Neural cell (in vitro differentiated cells): Measurements from ENCODE around the gene RHCG. TPM values are rescaled to one million over a fixed set of nuclear protein-coding genes. Genes with fewer than 3 reads are reported as not detected.

Source experiments
- H2AFZ ChIP-seq: fragments of 200-600, 300-800 bp; sonication (generic), shearing (Covaris generic); 2 replicates; pipeline ENCODE4 v1.6.0; 2014; ENCODE audit warnings: low read depth, mild to moderate bottlenecking, antibody characterized with exemption, low read length, moderate library complexity
- H3F3A ChIP-seq: fragments of 200-600 bp; shearing (Covaris generic); 2 replicates; pipeline ENCODE4 v1.6.1; 2016; ENCODE audit warnings: mild to moderate bottlenecking, moderate library complexity, mixed read lengths, antibody characterized with exemption, low read length; ENCODE audit not compliant: insufficient read depth, poor library complexity, severe bottlenecking
- H3K27ac ChIP-seq: fragments of 200-600, 300-800 bp; sonication (generic), shearing (Covaris generic); 2 replicates; pipeline ENCODE4 v1.5.1; 2014; ENCODE audit warnings: mild to moderate bottlenecking, low read length, moderate library complexity
- H3K27me3 ChIP-seq: fragments of 300-800, 200-600 bp; sonication (generic), shearing (Covaris generic); 2 replicates; pipeline ENCODE4 v1.6.0; 2014; ENCODE audit warnings: mild to moderate bottlenecking, low read depth, low read length, moderate library complexity; ENCODE audit not compliant: insufficient read depth
- H3K36me3 ChIP-seq: fragments of 300-800, 200-600 bp; sonication (generic), shearing (Covaris generic); 2 replicates; pipeline ENCODE4 v1.5.1; 2014; ENCODE audit warnings: mild to moderate bottlenecking, antibody characterized with exemption, low read length, moderate library complexity; ENCODE audit not compliant: insufficient read depth
- H3K4me2 ChIP-seq: fragments of 300-800, 200-600 bp; sonication (generic), shearing (Covaris generic); 2 replicates; pipeline ENCODE4 v1.6.0; 2014; ENCODE audit warnings: mild to moderate bottlenecking, low read length
- H3K4me3 ChIP-seq: fragments of 300-800, 200-600 bp; sonication (generic), shearing (Covaris generic); 2 replicates; pipeline ENCODE4 v1.5.1; 2014; ENCODE audit warnings: mild to moderate bottlenecking, low read length, moderate library complexity
- H3K79me2 ChIP-seq: fragments of 200-600 bp; shearing (Covaris generic); replicated peaks from 2 replicates; pipeline ENCODE4 v1.6.0; 2014; ENCODE audit warnings: mild to moderate bottlenecking, low read length, moderate library complexity; ENCODE audit not compliant: insufficient read depth
- H3K9ac ChIP-seq: fragments of 300-800, 200-600 bp; sonication (generic), shearing (Covaris generic); 2 replicates; pipeline ENCODE4 v1.6.1; 2016; ENCODE audit warnings: mild to moderate bottlenecking, low read length, mixed read lengths
- H3K9me2 ChIP-seq: fragments of 200-600 bp; shearing (Covaris generic); 2 replicates; pipeline ENCODE4 v1.6.1; 2016; ENCODE audit warnings: mild to moderate bottlenecking, low read length, mixed read lengths; ENCODE audit not compliant: insufficient read depth
- H3K9me3 ChIP-seq: fragments of 200-600, 300-800 bp; sonication (generic), shearing (Covaris generic); 2 replicates; pipeline ENCODE4 v1.6.1; 2016; ENCODE audit warnings: mild to moderate bottlenecking, mixed run types, low read length, moderate library complexity, mixed read lengths
- H4K20me1 ChIP-seq: fragments of 200-600 bp; shearing (Covaris generic); 2 replicates; pipeline ENCODE4 v1.6.1; 2016; ENCODE audit warnings: mild to moderate bottlenecking, mixed run types; ENCODE audit not compliant: insufficient read depth
- EP300 ChIP-seq: fragments of 450-650 bp; conservative IDR thresholded peaks from 2 replicates; pipeline ENCODE4 v1.6.1; 2014; ENCODE audit warnings: antibody characterized with exemption, mild to moderate bottlenecking, moderate library complexity; ENCODE audit not compliant: poor library complexity, severe bottlenecking
- EZH2 ChIP-seq: fragments of 200-600, 300-800 bp; shearing (Covaris generic), sonication (generic); IDR thresholded peaks from 2 replicates; pipeline ENCODE4 v1.6.1; 2014; ENCODE audit warnings: antibody characterized with exemption, low read length, borderline replicate concordance, mild to moderate bottlenecking; ENCODE audit not compliant: insufficient read depth, poor library complexity, severe bottlenecking
- MXI1 ChIP-seq: fragments of 450-650 bp; conservative IDR thresholded peaks from 2 replicates; pipeline ENCODE4 v1.6.1; 2014; ENCODE audit warnings: antibody characterized with exemption, mild to moderate bottlenecking; ENCODE audit not compliant: poor library complexity, severe bottlenecking
- POLR2AphosphoS5 ChIP-seq: IDR thresholded peaks from 2 replicates; pipeline ENCODE4 v1.6.1; 2012
- RAD21 ChIP-seq: fragments of 450-650 bp; conservative IDR thresholded peaks from 2 replicates; pipeline ENCODE4 v1.6.1; 2014; ENCODE audit warnings: antibody characterized with exemption, mild to moderate bottlenecking, moderate library complexity
- SMC3 ChIP-seq: fragments of 450-650 bp; conservative IDR thresholded peaks from 2 replicates; pipeline ENCODE4 v1.6.1; 2014; ENCODE audit warnings: antibody characterized with exemption, mild to moderate bottlenecking, moderate library complexity; ENCODE audit not compliant: poor library complexity
- TAF1 ChIP-seq: IDR thresholded peaks from 2 replicates; pipeline ENCODE4 v1.6.1; 2012; ENCODE audit warnings: low read depth
- polyA plus RNA-seq: library from polyadenylated mRNA; depleted of rRNA; stranded (reverse); fragments of >200 nt; gene quantifications from 2 replicates; pipeline ENCODE4 v1.2.3, GENCODE V29; 2014
- TF ChIP-seq, protein P1 (sequence below): IDR thresholded peaks from 2 replicates; pipeline ENCODE4 v1.6.1; 2012; ENCODE audit warnings: borderline replicate concordance
- TF ChIP-seq, protein P2 (sequence below): fragments of 450-650 bp; IDR thresholded peaks from 2 replicates; pipeline ENCODE4 v1.5.1; 2014; ENCODE audit warnings: antibody characterized with exemption, mild to moderate bottlenecking, moderate library complexity; ENCODE audit not compliant: poor library complexity, severe bottlenecking

Gene RHCG
- polyA plus RNA-seq, 1 donor from 2014 or later = 0.32 TPM

DNA sequence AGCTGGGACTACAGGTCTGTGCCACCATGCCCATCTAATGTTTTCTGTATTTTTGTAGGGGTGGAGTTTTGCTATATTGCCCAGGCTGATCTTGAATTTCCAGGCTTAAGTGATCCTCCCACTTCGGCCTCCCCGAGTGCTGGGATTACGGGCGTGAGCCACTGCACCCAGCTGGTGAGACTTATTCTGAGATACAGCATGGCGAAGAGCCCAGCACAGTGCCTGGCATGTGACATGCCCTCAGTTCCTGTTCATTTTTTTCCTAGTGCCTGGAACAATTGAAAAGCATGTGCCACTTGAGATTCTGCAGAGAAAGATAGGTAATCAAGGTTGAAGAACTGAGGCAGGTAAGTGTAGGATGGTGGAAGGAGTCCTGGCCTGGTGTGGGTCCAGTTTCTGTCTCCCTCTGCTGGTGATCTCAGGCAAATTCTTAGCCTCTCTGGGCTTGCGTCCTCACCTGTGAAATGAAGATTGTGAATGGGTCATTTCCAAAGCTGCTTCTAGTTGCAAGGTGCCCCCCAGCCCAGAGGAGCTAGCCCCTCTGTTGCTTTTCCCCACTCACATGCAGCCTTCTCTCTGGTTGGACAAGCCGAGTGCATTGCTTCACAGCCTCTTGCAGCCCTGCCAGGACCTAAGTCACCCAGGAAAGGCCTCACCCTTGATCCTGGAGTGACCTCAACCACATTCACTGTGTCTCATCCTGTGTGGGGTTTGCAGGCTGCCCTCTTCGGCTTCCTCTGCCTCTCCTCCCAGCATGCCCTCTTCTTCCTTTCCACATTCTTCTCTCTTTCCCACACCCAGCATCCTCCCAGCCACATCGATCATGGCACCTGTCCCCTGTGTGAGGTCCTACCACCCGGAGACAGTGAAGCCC, 4.3 kb upstream of the RHCG start:
- Histone ChIP-seq H3K27ac (no peak overlapping the region), H2AFZ (no peak overlapping the region), H3K9ac (no peak overlapping the region), H3F3A (no peaks in the 10 kb centered on the region), H3K27me3 (peaks cover 21% of the 10 kb centered on the region), H3K36me3 (no peaks in the 10 kb centered on the region), H4K20me1 (no peaks in the 10 kb centered on the region), H3K4me2 (no peak overlapping the region), H3K9me2 (no peaks in the 10 kb centered on the region), H3K79me2 (no peaks in the 10 kb centered on the region), H3K9me3 (no peaks in the 10 kb centered on the region), H3K4me3 (no peak overlapping the region)
- TF ChIP-seq TAF1 (no peak), MXI1 (no peak), RAD21 (no peak), EP300 (no peak), EZH2 (no peak), SMC3 (no peak), POLR2AphosphoS5 (no peak)
- TF ChIP-seq, protein P1, sequence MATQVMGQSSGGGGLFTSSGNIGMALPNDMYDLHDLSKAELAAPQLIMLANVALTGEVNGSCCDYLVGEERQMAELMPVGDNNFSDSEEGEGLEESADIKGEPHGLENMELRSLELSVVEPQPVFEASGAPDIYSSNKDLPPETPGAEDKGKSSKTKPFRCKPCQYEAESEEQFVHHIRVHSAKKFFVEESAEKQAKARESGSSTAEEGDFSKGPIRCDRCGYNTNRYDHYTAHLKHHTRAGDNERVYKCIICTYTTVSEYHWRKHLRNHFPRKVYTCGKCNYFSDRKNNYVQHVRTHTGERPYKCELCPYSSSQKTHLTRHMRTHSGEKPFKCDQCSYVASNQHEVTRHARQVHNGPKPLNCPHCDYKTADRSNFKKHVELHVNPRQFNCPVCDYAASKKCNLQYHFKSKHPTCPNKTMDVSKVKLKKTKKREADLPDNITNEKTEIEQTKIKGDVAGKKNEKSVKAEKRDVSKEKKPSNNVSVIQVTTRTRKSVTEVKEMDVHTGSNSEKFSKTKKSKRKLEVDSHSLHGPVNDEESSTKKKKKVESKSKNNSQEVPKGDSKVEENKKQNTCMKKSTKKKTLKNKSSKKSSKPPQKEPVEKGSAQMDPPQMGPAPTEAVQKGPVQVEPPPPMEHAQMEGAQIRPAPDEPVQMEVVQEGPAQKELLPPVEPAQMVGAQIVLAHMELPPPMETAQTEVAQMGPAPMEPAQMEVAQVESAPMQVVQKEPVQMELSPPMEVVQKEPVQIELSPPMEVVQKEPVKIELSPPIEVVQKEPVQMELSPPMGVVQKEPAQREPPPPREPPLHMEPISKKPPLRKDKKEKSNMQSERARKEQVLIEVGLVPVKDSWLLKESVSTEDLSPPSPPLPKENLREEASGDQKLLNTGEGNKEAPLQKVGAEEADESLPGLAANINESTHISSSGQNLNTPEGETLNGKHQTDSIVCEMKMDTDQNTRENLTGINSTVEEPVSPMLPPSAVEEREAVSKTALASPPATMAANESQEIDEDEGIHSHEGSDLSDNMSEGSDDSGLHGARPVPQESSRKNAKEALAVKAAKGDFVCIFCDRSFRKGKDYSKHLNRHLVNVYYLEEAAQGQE = no peak
- TF ChIP-seq, protein P2, sequence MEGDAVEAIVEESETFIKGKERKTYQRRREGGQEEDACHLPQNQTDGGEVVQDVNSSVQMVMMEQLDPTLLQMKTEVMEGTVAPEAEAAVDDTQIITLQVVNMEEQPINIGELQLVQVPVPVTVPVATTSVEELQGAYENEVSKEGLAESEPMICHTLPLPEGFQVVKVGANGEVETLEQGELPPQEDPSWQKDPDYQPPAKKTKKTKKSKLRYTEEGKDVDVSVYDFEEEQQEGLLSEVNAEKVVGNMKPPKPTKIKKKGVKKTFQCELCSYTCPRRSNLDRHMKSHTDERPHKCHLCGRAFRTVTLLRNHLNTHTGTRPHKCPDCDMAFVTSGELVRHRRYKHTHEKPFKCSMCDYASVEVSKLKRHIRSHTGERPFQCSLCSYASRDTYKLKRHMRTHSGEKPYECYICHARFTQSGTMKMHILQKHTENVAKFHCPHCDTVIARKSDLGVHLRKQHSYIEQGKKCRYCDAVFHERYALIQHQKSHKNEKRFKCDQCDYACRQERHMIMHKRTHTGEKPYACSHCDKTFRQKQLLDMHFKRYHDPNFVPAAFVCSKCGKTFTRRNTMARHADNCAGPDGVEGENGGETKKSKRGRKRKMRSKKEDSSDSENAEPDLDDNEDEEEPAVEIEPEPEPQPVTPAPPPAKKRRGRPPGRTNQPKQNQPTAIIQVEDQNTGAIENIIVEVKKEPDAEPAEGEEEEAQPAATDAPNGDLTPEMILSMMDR = no peak

DNA sequence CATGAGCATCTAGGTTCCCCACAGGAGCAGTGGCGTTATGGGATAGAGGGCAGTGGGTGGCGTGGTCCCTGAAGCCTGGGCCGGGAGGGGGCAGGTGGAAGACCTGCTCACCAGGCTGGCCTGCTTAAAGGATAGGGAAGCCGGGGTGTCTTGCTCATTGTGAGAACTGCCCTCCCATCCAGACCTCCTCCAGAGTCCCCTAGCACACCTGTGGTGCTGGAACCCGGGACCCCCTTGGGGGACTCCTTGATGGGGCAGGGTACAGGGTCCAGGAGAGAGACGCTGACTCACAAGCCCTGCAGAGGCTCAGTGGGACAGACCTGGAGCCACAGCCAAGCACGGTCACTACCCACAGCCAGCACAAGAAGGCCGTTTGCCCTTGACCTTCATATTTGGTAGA, 2.8 kb upstream of the RHCG start:
- Histone ChIP-seq H3K79me2 (no peaks in the 10 kb centered on the region), H3K4me3 (no peak overlapping the region), H3K27ac (no peak overlapping the region), H3K9me2 (no peaks in the 10 kb centered on the region), H2AFZ (no peak overlapping the region), H3K9me3 (no peaks in the 10 kb centered on the region), H3K36me3 (no peaks in the 10 kb centered on the region), H3K4me2 (no peak overlapping the region), H3K27me3 (peaks cover 31% of the 10 kb centered on the region), H3F3A (no peaks in the 10 kb centered on the region), H3K9ac (no peak overlapping the region), H4K20me1 (no peaks in the 10 kb centered on the region)
- no peak for TF ChIP-seq POLR2AphosphoS5
- TF ChIP-seq, protein P1 = no peak
- TF ChIP-seq EP300 = no peak
- no peak for TF ChIP-seq MXI1
- no peak for TF ChIP-seq SMC3
- TF ChIP-seq, protein P2 = no peak
- TF ChIP-seq EZH2 = no peak
- no peak for TF ChIP-seq RAD21
- TF ChIP-seq TAF1 = no peak
